SK-N-SH treated with all-trans-retinoic acid at 6 μM for 48 hours (cell line): ENCODE results near the gene GALNT13.

ENCODE experiments used
- ATAC-seq: fragments of 200-7000 bp; cut with Tn5 transposase; 3 replicates; pipeline ENCODE4 v1.9.1; 2020; ENCODE audit warnings: mild to moderate bottlenecking, moderate library complexity
- ARNTL ChIP-seq: fragments of 450-650 bp; formaldehyde crosslinking; IDR thresholded peaks from 2 replicates; pipeline ENCODE4 v1.5.0; 2020; ENCODE audit warnings: low read depth, mild to moderate bottlenecking, moderate library complexity, borderline replicate concordance
- BACH2 ChIP-seq: fragments of 250-450 bp; sonication (Bioruptor Pico); IDR thresholded peaks from 2 replicates; pipeline ENCODE4 v1.9.0; 2021; ENCODE audit warnings: mild to moderate bottlenecking, borderline replicate concordance
- CREB5 ChIP-seq: fragments of 250-450 bp; sonication (Bioruptor Pico); IDR thresholded peaks from 2 replicates; pipeline ENCODE4 v1.5.1; 2020; ENCODE audit warnings: low read depth, mild to moderate bottlenecking, moderate library complexity
- CSDC2 ChIP-seq: fragments of 250-450 bp; sonication (Bioruptor Pico); IDR thresholded peaks from 2 replicates; pipeline ENCODE4 v1.5.0; 2020; ENCODE audit warnings: mild to moderate bottlenecking, moderate library complexity
- CSRNP3 ChIP-seq: fragments of 250-450 bp; sonication (Bioruptor Pico); IDR thresholded peaks from 2 replicates; pipeline ENCODE4 v1.5.1; 2021; ENCODE audit warnings: mild to moderate bottlenecking, moderate library complexity
- ESRRG ChIP-seq: fragments of 250-450 bp; sonication (Bioruptor Pico); IDR thresholded peaks from 2 replicates; pipeline ENCODE4 v1.6.1; 2021; ENCODE audit warnings: mild to moderate bottlenecking
- ISL1 ChIP-seq: fragments of 250-450 bp; sonication (Bioruptor Pico); IDR thresholded peaks from 2 replicates; pipeline ENCODE4 v2.1.2; 2022; ENCODE audit warnings: mild to moderate bottlenecking, moderate library complexity
- OSR1 ChIP-seq: fragments of 250-450 bp; sonication (Bioruptor Pico); IDR thresholded peaks from 2 replicates; pipeline ENCODE4 v1.8.0; 2022; ENCODE audit warnings: moderate library complexity, mild to moderate bottlenecking, inconsistent platforms
- PATZ1 ChIP-seq: fragments of 250-450 bp; sonication (Bioruptor Pico); IDR thresholded peaks from 2 replicates; pipeline ENCODE4 v1.8.0; 2020; ENCODE audit warnings: mild to moderate bottlenecking, moderate library complexity, borderline replicate concordance
- POU6F1 ChIP-seq: fragments of 250-450 bp; sonication (Bioruptor Pico); IDR thresholded peaks from 2 replicates; pipeline ENCODE4 v1.8.0; 2021; ENCODE audit warnings: low read depth, mild to moderate bottlenecking, moderate library complexity, borderline replicate concordance
- PPARA ChIP-seq: fragments of 250-450 bp; sonication (Bioruptor Pico); IDR thresholded peaks from 2 replicates; pipeline ENCODE4 v1.5.0; 2020; ENCODE audit warnings: mild to moderate bottlenecking, borderline replicate concordance
- RARB ChIP-seq: fragments of 250-450 bp; sonication (Bioruptor Pico); IDR thresholded peaks from 2 replicates; pipeline ENCODE4 v1.8.0; 2021; ENCODE audit warnings: mild to moderate bottlenecking, moderate library complexity
- SNAI2 ChIP-seq: fragments of 250-450 bp; sonication (Bioruptor Pico); IDR thresholded peaks from 2 replicates; pipeline ENCODE4 v1.5.0; 2020; ENCODE audit warnings: mild to moderate bottlenecking, moderate library complexity
- TCF4 ChIP-seq: fragments of 250-450 bp; sonication (Bioruptor Pico); IDR thresholded peaks from 2 replicates; pipeline ENCODE4 v1.8.0; 2021; ENCODE audit warnings: mild to moderate bottlenecking, moderate library complexity, borderline replicate concordance
- TOX ChIP-seq: fragments of 250-450 bp; sonication (Bioruptor Pico); IDR thresholded peaks from 2 replicates; pipeline ENCODE4 v1.8.0; 2021; ENCODE audit warnings: mild to moderate bottlenecking, moderate library complexity, borderline replicate concordance
- TSHZ2 ChIP-seq: fragments of 250-450 bp; sonication (Bioruptor Pico); IDR thresholded peaks from 2 replicates; pipeline ENCODE4 v1.5.0; 2020; ENCODE audit warnings: mild to moderate bottlenecking, moderate library complexity
- ZFP3 ChIP-seq: fragments of 250-450 bp; sonication (Bioruptor Pico); IDR thresholded peaks from 2 replicates; pipeline ENCODE4 v1.5.0; 2020; ENCODE audit warnings: mild to moderate bottlenecking, moderate library complexity
- ZFP30 ChIP-seq: fragments of 450-650 bp; formaldehyde crosslinking; IDR thresholded peaks from 2 replicates; pipeline ENCODE4 v1.5.0; 2022; ENCODE audit warnings: mild to moderate bottlenecking, moderate library complexity
- ZNF565 ChIP-seq: fragments of 450-650 bp; formaldehyde crosslinking; conservative IDR thresholded peaks from 2 replicates; pipeline ENCODE4 v1.5.0; 2020; ENCODE audit warnings: low read depth, mild to moderate bottlenecking, moderate library complexity
- ZNF70 ChIP-seq: fragments of 450-650 bp; formaldehyde crosslinking; IDR thresholded peaks from 2 replicates; pipeline ENCODE4 v1.5.0; 2020; ENCODE audit warnings: mild to moderate bottlenecking, moderate library complexity
- ZNF8 ChIP-seq: fragments of 450-650 bp; formaldehyde crosslinking; IDR thresholded peaks from 2 replicates; pipeline ENCODE4 v1.5.0; 2020; ENCODE audit warnings: mild to moderate bottlenecking, moderate library complexity

GALNT13 gene

GRCh38 chr2:154133823-154134222, 262.1 kb downstream of the GALNT13 start:
- TF ChIP-seq CSDC2 (CRISPR knock-in tag): no peak
- no peak for TF ChIP-seq PATZ1
- TF ChIP-seq PPARA (CRISPR knock-in tag): no peak
- no peak for TF ChIP-seq ZFP30 (CRISPR knock-in tag)
- TF ChIP-seq BACH2 (CRISPR knock-in tag): no peak
- no peak for TF ChIP-seq RARB
- no peak for TF ChIP-seq TOX (CRISPR knock-in tag)
- no peak for TF ChIP-seq OSR1 (CRISPR knock-in tag)
- TF ChIP-seq CREB5 (CRISPR knock-in tag): no peak
- no peak for TF ChIP-seq TCF4 (CRISPR knock-in tag)
- no peak for TF ChIP-seq POU6F1
- no peak for TF ChIP-seq ARNTL (CRISPR knock-in tag)
- TF ChIP-seq ZNF565 (CRISPR knock-in tag): no peak
- TF ChIP-seq SNAI2 (CRISPR knock-in tag): no peak
- TF ChIP-seq ZNF8: no peak
- TF ChIP-seq TSHZ2 (CRISPR knock-in tag): no peak
- TF ChIP-seq CSRNP3 (CRISPR knock-in tag): no peak
- TF ChIP-seq ZFP3: no peak
- no peak for TF ChIP-seq ISL1 (CRISPR knock-in tag)
- TF ChIP-seq ESRRG (CRISPR knock-in tag): no peak
- ATAC-seq: no peak

- ATAC-seq: no peak
- TF ChIP-seq BACH2 (CRISPR knock-in tag) (no peak), PATZ1 (no peak), TSHZ2 (CRISPR knock-in tag) (peak; percentile 85), TOX (CRISPR knock-in tag) (no peak), ZNF70 (CRISPR knock-in tag) (peak; percentile 87), TCF4 (CRISPR knock-in tag) (peak; percentile 87), ISL1 (CRISPR knock-in tag) (0 out of 2 replicates have a peak, but pooled peaks have one; percentile 20)
Measured at GRCh38 chr2:154140249-154141025, 268.7 kb downstream of the GALNT13 start.
